NCI-H345 treated with DMSO at 0.1 percent for 48 hours (cell line): Measurements from ENCODE around the gene SCGB1A1.
"Not testable (repeated sequence)": the region's sequence is repeated elsewhere in the genome, so short reads cannot be mapped to it uniquely, and the experiment has no call there.

Experiments
- DNase-seq: peaks from one replicate; lab custom pipeline; 2025; ENCODE audit not compliant: unreplicated experiment; lab: John Stamatoyannopoulos, UW

The SCGB1A1 gene

DNA sequence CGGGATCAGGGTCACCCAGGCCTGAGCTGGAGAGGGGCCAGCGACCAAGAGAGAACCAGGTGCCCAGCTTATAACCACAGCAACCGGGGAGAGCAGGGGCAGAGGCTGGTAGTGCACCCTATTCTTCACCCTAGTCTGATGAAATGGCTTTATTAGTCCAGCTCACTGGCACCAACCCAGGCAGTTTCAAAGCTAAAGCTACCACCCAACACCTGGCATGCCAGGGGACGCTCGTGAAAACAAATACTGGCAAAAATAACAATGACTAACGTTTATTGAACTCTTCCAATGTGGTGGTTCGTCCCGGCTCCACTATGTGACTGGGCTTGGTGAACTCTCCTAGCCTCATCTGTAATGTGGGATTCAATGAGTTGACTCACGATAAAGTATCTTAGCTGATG is 30.6 kb downstream of the SCGB1A1 start:
- no peak for DNase-seq

DNA sequence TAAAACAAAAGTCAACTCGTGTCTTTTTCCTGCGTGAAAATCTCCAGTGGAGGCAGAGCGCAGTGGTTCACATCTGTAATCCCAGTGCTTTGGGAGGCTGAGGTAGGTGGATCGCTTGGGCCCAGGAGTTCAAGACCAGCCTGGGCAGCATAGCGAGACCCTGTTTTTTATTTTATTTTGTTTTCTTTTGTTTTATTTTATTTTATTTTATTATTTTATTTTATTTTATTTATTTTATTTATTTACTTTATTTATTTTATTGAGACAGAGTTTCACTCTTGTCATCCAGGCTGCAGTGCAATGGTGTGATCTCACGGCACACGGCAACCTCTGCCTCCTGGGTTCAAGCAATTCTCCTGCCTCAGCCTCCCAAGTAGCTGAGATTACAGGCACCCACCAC is 31.1 kb downstream of the SCGB1A1 start:
- not testable (repeated sequence) for DNase-seq

DNA sequence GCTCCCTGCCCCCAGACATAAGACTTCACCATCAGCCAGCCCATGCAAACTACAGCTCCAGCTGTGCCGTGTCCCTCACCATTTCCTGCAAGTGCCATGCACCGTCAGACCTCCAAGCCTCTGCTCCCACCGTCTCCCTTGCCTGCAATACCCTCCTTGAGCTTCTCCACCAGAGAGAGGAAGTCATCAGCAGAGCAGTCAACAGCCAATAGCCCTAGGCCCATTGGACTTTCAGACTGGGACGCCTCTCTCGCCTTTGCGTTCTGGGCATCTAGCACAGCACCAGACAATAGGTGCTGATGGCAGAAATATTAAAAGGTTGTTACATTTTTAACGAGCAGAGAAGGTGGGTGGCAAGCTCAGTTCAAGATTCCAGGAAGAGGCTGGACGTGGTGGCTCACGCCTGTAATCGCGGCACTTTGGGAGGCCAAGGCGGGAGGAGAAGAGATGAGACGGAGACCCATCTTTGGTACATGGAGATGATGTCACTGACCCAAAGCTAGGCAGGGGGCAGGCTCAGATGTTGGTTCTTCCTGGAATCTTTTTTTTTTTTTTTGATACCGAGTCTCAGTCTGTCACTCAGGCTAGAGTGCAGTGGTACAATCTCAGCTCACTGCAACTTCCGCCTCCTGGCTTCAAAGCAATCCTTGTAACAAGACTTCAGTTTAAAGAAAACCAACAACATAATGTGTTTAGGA is 31.9 kb downstream of the SCGB1A1 start:
- DNase-seq = no peak

DNA sequence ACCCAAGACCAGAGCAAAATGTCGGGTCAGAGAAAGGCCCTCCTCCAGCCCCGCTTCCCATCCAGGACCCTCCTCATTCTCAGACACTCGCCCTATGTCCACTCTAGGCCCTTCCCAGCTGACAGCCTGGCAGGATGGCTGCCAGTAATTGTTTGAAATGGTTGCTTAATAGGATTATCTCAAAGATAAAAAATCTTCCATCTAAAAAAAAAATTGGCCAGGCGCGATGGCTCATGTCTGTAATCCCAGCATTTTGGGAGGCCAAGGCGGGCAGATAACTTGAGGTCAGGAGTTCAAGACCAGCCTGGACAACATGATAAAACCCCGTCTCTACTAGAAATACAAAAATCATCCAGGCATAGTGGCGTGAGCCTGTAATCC is 32.4 kb downstream of the SCGB1A1 start:
- no peak for DNase-seq

DNA sequence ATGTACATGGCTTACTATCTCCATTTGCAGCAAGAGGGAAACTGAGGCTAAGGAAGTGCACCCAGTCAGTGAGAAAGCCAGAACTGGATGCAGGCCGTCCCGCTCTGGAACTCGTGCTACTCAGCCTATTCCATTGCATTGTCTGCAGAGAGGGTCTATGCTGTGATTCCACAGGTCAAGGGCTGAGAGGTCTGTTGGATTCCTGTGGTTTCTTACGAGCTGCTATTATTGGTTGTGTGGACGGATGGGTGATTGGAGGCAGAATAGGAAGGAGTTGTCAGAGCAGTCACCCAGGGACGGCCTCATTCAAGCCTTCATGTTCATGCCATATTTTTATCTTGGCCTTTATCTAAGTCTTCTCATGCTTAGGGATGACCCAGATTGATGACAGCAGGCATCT is 33.4 kb downstream of the SCGB1A1 start:
- DNase-seq = no peak

DNA sequence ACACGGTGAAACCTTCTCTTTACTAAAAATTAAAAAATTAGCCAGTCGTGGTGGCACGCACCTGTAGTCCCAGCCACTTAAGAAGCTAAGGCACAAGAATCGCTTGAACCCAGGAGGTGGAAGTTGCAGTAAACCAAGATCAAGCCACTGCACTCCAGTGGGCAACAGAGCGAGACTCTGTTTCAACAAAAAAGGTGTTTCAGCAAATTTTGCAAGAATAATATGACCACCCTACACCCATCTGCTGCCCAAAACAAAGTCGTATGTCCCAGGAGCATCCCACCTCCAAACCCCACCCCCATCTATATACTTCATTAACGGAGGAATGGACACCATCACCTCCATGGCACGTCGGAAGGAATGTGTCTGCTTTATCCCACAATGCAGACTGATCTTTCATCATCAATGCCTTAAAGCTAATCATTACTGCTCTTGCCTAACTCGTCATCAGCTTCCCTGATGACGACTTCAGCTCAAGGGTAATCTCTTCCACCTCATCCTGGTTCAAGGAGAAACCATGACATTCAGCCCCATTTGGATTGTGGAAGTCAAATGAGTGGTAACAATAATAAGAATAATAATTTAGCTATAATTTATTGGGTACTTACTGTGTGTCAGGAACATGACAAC is 34.1 kb downstream of the SCGB1A1 start:
- DNase-seq = no peak

DNA sequence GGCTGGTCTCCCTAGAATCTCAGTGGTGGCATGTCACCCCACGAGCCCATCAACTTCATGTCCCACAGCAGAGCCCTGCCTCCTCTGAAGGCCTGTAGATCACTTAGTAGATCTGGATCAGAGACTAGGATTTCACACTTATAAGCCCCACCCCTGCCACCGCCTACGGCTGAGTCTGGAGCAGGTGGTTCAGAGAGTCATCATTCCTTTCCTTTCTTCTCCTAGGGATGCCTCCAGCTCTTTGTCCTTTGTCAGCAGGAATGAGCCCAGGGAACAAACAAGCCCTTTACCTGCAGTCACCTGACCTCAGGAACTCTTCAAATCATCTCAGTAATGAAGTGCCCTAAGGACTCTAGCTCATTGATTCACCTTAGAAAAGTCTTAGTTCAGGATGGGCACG is 37.8 kb downstream of the SCGB1A1 start:
- peak; percentile 36 for DNase-seq

DNA sequence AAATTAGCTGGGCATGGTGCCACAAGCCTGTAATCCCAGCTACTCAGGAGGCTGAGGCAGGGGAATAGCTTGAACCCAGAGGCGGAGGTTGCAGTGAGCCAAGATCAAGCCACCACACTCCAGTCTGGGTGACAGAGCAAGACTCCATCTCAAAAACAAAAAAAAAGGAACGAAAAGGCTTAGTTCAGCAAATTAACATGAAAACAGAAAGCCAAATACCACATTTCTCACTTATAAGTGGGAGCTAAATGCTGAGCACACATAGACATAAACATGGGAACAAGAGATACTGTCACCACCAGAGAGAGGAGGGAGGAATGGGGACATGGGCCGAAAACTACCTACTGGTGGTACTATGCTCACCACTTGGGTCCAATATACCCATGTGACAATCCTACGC is 38.6 kb downstream of the SCGB1A1 start:
- no peak for DNase-seq

DNA sequence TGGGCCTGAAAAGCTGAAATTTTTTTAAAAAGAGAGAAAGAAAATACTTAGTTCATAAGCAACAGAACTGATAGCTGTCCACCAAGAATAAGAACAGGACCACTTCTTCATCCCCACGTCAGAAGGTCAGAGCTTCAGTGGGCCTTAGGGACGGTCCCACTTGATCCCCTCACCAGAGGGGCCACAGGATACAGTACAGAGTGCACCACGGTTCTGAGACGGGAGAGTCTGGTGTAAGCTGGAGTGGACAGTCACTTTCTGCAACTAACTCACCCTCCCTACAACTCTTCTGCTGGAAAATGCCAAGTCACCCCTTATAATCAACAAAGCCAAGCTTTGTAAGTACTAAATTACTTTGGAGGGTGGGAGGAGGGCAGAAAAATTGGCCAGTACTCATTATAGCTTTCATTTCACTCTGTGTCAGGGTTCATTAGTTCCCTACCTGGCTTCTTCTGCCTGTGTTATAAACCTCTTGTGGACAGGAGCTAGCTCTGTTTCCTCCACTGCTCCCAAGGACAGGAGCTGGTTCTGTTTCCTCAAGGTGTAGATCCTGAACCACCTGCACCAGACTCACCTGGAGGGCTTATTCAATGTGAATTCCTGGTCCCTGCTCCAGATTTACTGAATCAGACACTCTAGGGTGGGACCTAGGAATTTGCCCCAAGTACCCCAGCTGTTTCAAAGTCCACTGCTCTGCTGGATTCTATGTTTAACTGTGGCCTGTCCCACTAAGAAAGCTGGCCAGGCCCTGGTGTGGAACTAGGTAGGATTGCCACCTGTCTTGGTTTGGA is 39.6 kb downstream of the SCGB1A1 start:
- DNase-seq = no peak

DNA sequence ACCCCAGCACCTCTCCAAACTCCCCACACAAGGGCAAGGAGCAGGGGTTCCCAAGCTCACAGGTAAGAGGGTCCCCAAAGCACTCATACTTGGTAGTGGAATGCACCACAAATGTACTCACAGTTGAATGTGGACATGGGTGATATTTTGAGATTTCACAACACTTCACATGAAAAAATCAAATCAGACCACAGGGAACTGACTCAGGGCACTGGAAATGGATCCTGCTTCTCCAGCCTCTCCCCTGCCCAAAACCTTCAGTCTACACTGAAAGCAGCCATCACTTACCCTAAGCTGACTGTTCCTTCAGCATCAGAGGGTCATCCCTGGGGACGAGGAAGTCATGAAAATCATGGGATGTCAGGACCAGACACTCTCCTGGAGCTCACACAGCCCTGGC is 40.2 kb downstream of the SCGB1A1 start:
- DNase-seq = no peak

DNA sequence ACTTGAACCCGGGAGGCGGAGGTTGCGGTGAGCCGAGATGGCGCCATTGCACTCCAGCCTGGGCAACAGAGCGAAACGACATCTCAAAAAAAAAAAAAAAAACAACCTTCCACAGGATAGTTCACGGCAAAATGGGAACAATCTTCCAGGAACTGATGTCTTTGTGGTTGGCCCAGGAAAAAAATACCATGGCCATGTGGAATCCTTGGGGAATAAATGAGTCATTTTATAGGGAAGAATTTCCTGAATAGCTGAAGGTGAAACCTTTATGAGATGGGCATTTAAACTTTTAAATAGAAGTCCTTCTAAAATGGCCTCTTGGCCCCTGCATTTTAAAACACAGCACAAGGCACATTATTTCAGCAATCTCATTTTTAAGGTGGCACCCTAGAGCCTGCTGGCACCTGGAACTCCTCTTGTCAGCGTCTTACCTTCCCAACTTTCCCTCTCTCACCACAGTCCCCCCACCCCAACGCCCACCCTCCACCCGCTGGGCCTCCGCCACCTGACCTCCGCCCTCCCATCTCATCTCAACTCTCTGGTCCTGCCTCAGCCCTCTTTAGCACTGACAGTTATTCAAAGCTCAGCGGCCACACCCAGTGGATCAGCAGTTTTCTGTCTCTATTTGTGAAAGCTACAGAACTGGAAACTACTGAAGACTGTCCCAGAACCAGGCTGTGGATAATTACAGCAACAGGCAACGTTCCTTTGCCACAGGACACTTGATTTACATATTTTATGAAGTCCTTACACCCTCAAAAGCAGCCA is 43.1 kb downstream of the SCGB1A1 start:
- no peak for DNase-seq

DNA sequence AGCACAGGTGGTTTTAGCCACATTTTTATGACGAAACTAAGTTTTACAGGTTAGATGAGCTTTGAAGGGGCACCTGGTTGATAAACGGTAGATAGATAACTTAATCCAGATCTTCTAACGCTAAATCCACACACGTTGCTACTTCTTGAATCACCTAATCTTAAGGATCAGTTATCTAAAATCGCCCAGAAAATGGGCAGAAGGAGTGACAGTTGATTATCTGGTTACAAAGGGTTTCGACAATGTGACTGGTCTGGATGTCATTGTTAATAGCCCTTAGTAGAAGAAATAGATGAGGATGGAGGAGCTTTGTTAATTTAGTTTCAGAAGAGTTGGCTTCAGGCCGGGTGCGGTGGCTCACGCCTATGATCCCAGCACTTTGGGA is 43.7 kb downstream of the SCGB1A1 start:
- no peak for DNase-seq

DNA sequence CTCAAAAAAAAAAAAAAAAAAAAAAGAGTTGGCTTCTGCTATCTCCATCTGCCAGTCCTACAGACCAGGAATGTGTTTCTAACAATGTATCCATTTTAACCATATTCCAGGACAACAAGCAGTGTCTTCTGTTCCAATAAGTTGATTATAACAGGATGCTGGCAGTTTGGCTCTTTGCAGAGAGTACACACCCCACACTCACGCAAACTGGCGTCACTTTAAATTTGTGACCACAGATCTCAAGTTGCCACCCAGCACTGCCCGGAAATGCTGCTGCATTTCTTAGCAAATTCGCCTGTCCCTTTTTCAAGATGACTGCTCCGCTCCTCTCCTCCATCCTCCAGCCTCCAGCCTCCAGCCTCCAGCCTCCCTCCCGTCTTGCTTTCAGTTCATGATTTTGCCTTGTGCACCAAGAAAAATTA is 44.3 kb downstream of the SCGB1A1 start:
- DNase-seq = no peak

DNA sequence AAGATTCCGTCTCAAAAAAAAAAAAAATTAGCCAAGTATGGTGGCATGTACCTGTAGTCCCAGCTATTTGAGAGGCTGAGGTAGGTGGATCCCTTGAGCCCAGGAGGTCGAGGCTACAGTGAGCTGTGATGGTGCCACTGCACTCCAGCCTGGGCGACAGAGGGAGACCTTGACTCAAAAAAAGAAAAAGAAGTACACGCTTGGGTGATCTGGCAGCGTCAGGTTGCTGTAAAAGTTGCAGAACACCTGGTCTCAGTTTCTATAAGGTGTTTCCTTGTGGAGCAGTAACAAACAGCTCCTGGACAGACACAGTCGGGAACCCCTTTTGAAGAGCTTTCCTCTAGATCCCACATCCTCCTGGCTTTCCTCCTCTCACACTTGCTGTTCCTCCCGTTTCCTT is 45.8 kb downstream of the SCGB1A1 start:
- no peak for DNase-seq

DNA sequence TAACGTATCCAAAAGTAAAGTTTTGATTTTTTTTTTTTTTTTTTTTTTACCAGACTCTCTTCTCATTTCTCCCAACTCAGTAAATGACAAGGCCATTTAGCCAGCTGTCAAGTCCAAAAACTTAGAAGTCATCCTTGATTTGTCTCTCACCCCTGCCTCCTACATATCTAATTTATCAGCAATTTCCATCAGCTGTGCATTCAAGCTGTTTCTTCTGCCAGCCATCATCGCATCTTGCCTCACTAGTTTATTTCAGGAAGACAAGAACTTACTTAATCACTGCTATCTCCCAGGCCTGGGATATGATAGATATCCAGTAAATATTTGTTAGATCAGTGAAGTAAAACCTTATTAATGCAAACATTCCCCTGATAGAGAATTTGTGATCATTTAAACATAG is 47.6 kb downstream of the SCGB1A1 start:
- DNase-seq = no peak

DNA sequence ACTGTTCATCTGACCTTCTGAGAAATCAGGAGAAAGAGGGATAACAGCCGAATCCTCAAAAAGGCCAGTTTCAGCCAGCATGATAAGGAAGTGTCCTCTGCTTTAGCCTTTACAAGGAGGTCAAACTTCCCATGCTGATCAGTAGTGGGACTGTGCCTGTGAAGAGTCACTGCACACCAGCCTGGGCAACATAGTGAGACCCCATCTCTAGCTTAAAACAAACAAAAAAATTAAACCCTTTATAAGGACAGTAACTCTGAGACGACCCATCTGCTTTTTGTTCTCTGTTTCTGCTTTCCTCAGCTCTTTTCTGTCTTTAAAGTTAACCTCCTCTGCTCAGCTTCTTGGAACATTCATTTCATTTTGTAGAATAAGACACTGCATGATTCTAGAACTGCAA is 49.7 kb downstream of the SCGB1A1 start:
- DNase-seq = no peak

DNA sequence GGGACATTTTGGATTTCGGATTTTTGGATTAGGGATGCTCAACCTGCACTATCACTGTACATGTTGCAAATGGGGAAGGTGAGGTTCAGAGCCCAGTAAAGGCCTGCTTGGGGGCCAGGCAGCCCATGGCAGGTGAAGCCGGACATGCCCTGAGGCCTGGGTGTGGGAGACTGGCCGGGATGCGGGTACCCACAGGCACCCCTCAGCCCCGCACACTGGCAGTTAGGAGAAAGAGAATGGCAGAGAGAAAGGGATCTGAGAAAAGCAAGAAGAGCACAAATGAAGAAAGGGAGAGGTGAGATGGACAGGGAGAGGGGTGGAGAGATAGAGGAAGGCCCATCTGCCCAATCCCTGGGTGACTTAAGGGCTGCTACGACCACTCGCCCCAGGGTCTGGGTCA is 52.8 kb downstream of the SCGB1A1 start:
- no peak for DNase-seq

DNA sequence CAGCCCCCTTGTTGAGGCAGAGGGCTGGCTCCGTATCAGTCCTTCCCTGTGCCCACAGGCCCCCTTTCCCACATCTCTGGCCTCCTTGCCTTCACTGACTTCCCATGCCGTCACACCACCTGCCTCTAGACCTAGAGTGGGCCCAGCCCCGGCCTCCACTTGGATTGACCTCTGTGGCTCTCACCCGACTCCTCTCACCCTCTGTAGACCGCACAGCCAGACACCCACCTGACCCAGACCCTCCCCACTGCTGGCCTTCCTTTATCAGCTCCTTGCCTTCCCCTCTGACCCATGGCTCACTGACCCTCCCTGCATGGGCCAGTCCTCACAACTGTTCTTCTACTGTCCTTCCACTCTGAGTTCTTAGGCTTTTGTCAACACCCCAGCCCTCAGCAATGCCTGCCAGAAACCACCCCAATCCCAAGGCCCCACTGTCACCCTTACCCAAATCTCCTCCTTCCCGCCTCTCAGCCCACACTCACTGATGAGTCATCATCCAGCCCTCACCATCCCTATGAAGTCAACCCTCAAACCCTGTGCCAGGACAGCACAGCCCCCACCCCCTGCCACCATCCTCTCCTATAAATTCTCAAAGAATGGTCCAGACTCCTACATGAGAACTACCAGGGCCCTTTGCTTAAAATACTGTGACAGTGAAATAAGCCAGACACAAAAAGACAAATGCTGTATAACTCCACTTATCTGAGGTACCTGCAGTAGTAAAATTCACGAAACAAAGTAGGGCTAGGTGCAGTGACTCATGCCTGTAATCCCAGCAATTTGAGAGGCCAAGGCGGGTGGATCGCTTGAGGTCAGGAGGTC is 53.4 kb downstream of the SCGB1A1 start:
- no peak for DNase-seq
